ENCODE measurements around the gene PCDHA6.
"Not testable (repeated sequence)": the region's sequence is repeated elsewhere in the genome, so short reads cannot be mapped to it uniquely, and the experiment has no call there.

Gene PCDHA6

DNA sequence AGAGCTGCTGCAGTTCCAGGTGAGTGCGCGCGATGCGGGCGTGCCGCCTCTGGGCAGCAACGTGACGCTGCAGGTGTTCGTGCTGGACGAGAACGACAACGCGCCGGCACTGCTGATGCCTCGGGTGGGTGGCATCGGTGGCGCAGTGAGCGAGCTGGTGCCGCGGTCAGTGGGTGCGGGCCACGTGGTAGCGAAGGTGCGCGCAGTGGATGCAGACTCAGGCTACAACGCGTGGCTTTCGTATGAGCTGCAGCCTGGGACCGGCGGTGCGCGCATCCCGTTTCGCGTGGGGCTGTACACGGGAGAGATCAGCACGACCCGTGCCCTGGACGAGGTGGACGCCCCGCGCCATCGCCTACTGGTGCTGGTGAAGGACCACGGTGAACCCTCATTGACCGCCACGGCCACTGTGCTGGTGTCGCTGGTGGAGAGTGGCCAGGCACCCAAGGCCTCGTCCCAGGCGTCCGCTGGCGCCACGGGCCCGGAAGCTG is 24.9 kb upstream of the PCDHA6 start:
- Mint-ChIP-seq H3K27me3 (peaks cover 2% of the 10 kb centered on the region), H3K36me3 (peaks cover 1% of the 10 kb centered on the region), H3K4me1 (no peaks in the 10 kb centered on the region), H3K9me3 (peaks cover 9% of the 10 kb centered on the region), H3K4me3 (no peak overlapping the region), H3K27ac (no peak overlapping the region)
- DNase-seq (ENCODE audit: low spot score in 2 of 2) (no peak), ATAC-seq (ENCODE audit: low read depth) (no peak)

DNA sequence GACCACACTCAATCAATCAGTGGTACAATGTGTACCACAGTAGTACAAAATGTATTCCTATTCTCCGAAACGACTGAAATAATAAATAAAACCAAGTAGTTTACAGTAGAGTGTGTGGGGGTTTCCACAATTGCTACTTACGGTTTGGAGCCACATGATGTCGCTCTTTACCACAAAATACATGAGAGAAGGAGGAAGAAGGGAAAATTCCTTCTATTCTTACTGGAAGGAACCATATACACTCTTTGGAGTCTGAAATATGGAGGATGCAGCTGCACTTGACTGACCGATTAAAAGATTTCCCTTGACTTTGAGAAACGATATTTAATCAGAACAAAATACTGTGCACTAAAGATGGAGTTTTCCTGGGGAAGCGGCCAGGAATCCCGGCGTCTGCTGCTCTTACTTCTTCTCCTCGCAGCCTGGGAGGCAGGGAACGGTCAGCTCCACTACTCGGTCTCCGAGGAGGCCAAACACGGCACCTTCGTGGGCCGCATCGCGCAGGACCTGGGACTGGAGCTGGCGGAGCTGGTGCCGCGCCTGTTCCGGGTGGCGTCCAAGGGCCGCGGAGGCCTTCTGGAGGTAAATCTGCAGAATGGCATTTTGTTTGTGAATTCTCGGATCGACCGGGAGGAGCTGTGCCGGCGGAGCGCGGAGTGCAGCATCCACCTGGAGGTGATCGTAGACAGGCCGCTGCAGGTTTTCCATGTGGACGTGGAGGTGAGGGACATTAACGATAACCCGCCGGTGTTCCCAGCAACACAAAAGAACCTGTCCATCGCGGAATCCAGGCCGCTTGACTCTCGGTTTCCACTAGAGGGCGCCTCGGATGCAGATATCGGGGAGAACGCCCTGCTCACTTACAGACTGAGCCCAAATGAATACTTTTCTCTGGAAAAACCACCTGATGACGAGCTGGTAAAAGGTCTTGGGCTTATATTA is 20.7 kb upstream of the PCDHA6 start, which contains the start of gene PCDHA4:
PCDHA4 (plus strand) TSS at position 235 of the 942 bp plus-strand sequence.
- Mint-ChIP-seq H3K4me1 (no peaks in the 10 kb centered on the region), H3K4me3 (peak within 1 kb of the TSS; percentile 27), H3K27ac (no peak within 1 kb of the TSS), H3K27me3 (peaks cover 2% of the 10 kb centered on the region), H3K36me3 (no peaks in the 10 kb centered on the region), H3K9me3 (peaks cover 9% of the 10 kb centered on the region)
- ATAC-seq (ENCODE audit: low read depth) (no peak), DNase-seq (ENCODE audit: low spot score in 2 of 2) (no peak)

DNA sequence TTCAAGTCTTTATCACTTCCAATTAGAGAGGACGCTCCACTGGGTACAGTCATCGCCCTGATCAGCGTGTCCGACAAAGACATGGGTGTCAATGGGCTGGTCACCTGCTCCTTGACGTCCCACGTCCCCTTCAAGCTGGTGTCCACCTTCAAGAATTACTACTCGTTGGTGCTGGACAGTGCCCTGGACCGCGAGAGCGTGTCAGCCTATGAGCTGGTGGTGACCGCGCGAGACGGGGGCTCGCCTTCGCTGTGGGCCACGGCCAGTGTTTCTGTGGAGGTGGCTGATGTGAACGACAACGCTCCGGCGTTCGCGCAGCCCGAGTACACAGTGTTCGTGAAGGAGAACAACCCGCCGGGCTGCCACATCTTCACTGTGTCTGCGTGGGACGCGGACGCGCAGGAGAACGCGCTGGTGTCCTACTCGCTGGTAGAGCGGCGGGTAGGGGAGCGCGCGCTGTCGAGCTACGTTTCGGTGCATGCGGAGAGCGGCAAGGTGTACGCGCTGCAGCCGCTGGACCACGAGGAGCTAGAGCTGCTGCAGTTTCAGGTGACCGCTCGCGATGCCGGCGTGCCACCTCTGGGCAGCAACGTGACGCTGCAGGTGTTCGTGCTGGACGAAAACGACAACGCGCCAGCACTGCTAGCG is 19.4 kb upstream of the PCDHA6 start:
- H3K4me3 Mint-ChIP-seq, H3K27me3 Mint-ChIP-seq: not testable (repeated sequence)

DNA sequence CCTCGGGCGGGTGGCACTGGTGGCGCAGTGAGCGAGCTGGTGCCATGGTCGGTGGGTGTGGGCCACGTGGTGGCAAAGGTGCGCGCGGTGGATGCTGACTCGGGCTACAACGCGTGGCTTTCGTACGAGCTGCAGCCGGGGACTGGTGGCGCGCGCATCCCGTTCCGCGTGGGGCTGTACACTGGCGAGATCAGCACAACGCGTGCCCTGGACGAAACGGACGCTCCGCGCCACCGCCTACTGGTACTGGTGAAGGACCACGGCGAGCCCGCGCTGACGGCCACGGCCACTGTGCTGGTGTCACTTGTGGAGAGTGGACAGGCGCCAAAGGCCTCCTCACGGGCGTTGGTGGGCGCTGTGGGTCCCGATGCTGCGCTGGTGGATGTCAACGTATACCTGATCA is 18.9 kb upstream of the PCDHA6 start:
- Mint-ChIP-seq H3K4me1 (no peaks in the 10 kb centered on the region), H3K36me3 (peaks cover 3% of the 10 kb centered on the region), H3K4me3 (no peak overlapping the region), H3K27me3 (peaks cover 2% of the 10 kb centered on the region), H3K27ac (no peak overlapping the region), H3K9me3 (peaks cover 12% of the 10 kb centered on the region)
- no peak for DNase-seq (ENCODE audit: low spot score in 2 of 2)
- ATAC-seq (ENCODE audit: low read depth) = no peak

More for the DNA sequence above, 19.4 kb upstream of the PCDHA6 start:
- not testable (repeated sequence) for H3K27ac Mint-ChIP-seq; H3K4me1 Mint-ChIP-seq; DNase-seq (ENCODE audit: low spot score in 2 of 2); ATAC-seq (ENCODE audit: low read depth); H3K36me3 Mint-ChIP-seq
- peaks cover 13% of the 10 kb centered on the region for H3K9me3 Mint-ChIP-seq

DNA sequence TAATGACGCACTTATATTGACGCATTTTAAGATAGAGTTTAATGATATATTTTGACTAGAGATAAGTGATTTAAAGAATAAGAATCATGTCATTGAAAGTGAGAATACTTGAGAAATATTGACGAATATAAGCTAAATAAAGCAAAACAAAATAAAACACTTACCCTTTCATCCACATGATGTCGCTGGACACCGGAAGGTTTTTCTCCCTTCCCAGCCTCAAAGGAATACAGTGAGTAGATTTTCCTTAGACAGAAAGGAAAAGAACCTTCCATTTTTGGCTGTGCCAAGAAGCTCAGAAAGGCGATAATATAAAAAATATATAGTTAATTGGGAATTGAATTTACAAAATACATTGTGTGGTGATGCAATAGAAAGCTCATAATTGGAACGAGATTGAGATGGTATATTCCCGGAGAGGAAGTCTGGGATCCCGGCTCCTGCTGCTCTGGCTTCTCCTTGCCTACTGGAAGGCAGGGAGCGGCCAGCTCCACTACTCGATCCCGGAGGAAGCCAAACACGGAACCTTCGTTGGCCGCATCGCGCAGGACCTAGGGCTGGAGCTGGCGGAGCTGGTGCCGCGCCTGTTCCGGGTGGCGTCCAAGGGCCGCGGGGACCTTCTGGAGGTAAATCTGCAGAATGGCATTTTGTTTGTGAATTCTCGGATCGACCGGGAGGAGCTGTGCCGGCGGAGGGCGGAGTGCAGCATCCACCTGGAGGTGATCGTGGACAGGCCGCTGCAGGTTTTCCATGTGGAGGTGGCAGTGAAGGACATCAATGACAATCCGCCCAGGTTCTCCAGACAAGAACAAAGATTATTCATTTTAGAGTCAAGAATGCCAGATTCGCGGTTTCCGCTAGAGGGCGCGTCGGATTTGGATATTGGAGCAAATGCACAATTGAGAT is 6.1 kb upstream of the PCDHA6 start, which contains the start of gene PCDHA5:
PCDHA5 (plus strand) TSS at position 239 of the 906 bp plus-strand sequence.
- Mint-ChIP-seq H3K36me3 (no peaks in the 10 kb centered on the region), H3K27me3 (peaks cover 3% of the 10 kb centered on the region), H3K4me3 (no peak within 1 kb of the TSS), H3K9me3 (peaks cover 2% of the 10 kb centered on the region), H3K4me1 (no peaks in the 10 kb centered on the region), H3K27ac (no peak within 1 kb of the TSS)
- no peak for ATAC-seq (ENCODE audit: low read depth)
- DNase-seq (ENCODE audit: low spot score in 2 of 2) = no peak

DNA sequence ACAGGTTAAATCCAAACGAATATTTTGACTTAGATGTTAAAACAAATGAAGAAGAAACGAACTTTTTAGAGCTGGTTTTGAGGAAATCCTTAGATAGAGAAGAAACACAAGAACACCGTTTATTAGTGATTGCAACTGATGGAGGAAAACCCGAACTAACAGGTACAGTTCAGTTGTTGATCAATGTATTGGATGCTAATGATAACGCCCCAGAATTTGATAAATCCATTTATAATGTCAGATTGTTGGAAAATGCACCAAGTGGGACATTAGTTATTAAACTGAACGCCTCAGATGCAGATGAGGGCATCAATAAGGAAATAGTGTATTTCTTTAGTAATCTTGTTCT is 5.5 kb upstream of the PCDHA6 start:
- no peak overlapping the region for H3K4me3 Mint-ChIP-seq
- ATAC-seq (ENCODE audit: low read depth) (no peak), DNase-seq (ENCODE audit: low spot score in 2 of 2) (no peak)
- no peaks in the 10 kb centered on the region for H3K36me3 Mint-ChIP-seq
- no peaks in the 10 kb centered on the region for H3K4me1 Mint-ChIP-seq
- no peak overlapping the region for H3K27ac Mint-ChIP-seq
- peaks cover 5% of the 10 kb centered on the region for H3K27me3 Mint-ChIP-seq
- H3K9me3 Mint-ChIP-seq = peaks cover 4% of the 10 kb centered on the region

DNA sequence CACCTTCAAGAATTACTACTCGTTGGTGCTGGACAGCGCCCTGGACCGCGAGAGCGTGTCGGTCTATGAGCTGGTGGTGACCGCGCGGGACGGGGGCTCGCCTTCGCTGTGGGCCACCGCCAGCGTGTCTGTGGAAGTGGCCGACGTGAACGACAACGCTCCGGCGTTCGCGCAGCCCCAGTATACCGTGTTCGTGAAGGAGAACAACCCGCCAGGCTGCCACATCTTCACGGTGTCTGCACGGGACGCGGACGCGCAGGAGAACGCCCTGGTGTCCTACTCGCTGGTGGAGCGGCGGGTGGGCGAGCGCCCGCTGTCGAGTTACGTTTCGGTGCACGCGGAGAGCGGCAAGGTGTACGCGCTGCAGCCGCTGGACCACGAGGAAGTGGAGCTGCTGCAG is 4.8 kb upstream of the PCDHA6 start:
- H3K4me1 Mint-ChIP-seq; H3K27ac Mint-ChIP-seq; DNase-seq (ENCODE audit: low spot score in 2 of 2); H3K9me3 Mint-ChIP-seq; H3K36me3 Mint-ChIP-seq; H3K4me3 Mint-ChIP-seq; ATAC-seq (ENCODE audit: low read depth); H3K27me3 Mint-ChIP-seq: not testable (repeated sequence)

DNA sequence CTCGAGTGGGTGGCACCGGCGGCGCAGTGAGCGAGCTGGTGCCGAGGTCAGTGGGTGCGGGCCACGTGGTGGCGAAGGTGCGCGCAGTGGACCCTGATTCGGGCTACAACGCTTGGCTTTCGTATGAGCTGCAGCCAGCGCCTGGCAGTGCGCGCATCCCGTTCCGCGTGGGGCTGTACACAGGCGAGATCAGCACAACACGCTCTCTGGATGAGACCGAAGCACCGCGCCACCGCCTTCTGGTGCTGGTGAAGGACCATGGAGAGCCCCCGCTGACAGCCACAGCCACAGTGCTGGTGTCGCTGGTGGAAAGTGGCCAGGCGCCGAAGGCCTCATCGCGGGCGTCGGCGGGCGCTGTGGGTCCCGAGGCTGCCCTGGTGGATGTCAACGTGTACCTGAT is 4.3 kb upstream of the PCDHA6 start:
- DNase-seq (ENCODE audit: low spot score in 2 of 2) (no peak), ATAC-seq (ENCODE audit: low read depth) (no peak)
- no peaks in the 10 kb centered on the region for H3K36me3 Mint-ChIP-seq
- peaks cover 4% of the 10 kb centered on the region for H3K9me3 Mint-ChIP-seq
- H3K27ac Mint-ChIP-seq = no peak overlapping the region
- no peaks in the 10 kb centered on the region for H3K4me1 Mint-ChIP-seq
- H3K4me3 Mint-ChIP-seq = no peak overlapping the region
- peaks cover 4% of the 10 kb centered on the region for H3K27me3 Mint-ChIP-seq

DNA sequence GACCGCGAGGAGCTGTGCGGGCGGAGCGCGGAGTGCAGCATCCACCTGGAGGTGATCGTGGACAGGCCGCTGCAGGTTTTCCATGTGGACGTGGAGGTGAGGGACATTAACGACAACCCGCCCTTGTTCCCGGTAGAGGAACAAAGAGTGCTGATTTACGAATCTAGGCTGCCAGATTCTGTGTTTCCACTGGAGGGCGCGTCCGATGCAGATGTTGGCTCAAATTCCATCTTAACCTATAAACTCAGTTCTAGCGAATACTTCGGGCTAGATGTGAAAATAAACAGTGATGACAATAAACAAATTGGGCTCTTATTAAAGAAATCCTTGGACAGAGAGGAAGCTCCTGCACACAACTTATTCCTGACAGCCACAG is 590 bp downstream of the PCDHA6 start:
- H3K4me1 Mint-ChIP-seq = no peaks in the 10 kb centered on the region
- no peak for DNase-seq (ENCODE audit: low spot score in 2 of 2)
- ATAC-seq (ENCODE audit: low read depth) = no peak
- H3K9me3 Mint-ChIP-seq = peaks cover 7% of the 10 kb centered on the region
- H3K4me3 Mint-ChIP-seq = no peak overlapping the region
- no peaks in the 10 kb centered on the region for H3K36me3 Mint-ChIP-seq
- H3K27me3 Mint-ChIP-seq = peaks cover 9% of the 10 kb centered on the region
- no peak overlapping the region for H3K27ac Mint-ChIP-seq

DNA sequence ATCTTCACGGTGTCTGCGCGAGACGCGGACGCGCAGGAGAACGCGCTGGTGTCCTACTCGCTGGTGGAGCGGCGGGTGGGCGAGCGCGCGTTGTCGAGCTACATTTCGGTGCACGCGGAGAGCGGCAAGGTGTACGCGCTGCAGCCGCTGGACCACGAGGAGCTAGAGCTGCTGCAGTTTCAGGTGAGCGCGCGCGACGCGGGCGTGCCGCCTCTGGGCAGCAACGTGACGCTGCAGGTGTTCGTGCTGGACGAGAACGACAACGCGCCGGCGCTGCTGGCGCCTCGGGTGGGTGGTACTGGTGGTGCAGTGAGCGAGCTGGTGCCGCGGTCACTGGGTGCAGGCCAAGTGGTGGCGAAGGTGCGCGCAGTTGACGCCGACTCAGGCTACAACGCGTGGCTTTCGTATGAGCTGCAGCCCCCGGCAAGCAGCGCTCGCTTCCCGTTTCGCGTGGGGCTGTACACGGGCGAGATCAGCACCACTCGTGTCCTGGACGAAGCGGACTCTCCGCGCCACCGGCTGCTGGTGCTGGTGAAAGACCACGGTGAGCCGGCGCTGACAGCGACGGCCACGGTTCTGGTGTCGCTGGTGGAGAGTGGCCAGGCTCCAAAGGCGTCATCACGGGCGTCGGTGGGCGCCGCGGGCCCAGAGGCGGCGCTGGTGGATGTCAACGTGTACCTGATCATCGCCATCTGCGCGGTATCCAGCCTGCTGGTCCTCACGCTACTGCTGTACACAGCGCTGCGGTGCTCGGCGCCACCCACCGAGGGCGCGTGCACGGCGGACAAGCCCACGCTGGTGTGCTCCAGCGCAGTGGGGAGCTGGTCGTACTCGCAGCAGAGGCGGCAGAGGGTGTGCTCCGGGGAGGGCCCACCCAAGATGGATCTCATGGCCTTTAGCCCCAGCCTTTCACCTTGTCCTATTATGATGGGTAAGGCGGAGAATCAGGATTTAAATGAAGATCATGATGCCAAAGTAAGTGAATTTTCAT is 2.0 kb downstream of the PCDHA6 start:
- not testable (repeated sequence) for DNase-seq (ENCODE audit: low spot score in 2 of 2); H3K4me3 Mint-ChIP-seq; H3K27ac Mint-ChIP-seq; ATAC-seq (ENCODE audit: low read depth); H3K9me3 Mint-ChIP-seq; H3K4me1 Mint-ChIP-seq; H3K36me3 Mint-ChIP-seq
- peaks cover 10% of the 10 kb centered on the region for H3K27me3 Mint-ChIP-seq

DNA sequence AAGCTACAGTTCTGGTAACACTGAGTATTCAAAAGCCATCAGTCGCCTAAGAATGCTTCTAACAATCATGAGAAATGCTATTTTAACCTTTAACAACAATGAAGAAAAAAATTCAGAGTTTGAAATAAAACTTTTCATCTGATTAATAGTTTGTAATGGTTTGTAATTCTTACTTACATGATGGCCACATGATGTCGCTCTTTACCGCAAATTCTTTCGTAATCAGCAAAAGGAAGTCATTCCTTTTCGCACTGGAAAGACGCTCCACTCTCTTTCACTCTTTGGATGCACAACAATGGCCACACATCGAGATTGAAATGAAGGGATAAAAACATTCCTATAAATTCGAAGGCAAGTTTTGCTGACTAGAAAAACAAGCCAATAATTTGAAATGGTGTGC is 6.2 kb downstream of the PCDHA6 start, which contains the start of gene PCDHA7:
PCDHA7 (plus strand) TSS at position 277 of the 400 bp plus-strand sequence; CDS start at position 392, 115 bp downstream.
- Mint-ChIP-seq H3K27me3 (peaks cover 8% of the 10 kb centered on the region), H3K27ac (no peak within 1 kb of the TSS), H3K9me3 (peaks cover 6% of the 10 kb centered on the region), H3K4me3 (no peak within 1 kb of the TSS), H3K4me1 (no peaks in the 10 kb centered on the region), H3K36me3 (peaks cover 2% of the 10 kb centered on the region)
- ATAC-seq (ENCODE audit: low read depth) (no peak), DNase-seq (ENCODE audit: low spot score in 2 of 2) (no peak)

DNA sequence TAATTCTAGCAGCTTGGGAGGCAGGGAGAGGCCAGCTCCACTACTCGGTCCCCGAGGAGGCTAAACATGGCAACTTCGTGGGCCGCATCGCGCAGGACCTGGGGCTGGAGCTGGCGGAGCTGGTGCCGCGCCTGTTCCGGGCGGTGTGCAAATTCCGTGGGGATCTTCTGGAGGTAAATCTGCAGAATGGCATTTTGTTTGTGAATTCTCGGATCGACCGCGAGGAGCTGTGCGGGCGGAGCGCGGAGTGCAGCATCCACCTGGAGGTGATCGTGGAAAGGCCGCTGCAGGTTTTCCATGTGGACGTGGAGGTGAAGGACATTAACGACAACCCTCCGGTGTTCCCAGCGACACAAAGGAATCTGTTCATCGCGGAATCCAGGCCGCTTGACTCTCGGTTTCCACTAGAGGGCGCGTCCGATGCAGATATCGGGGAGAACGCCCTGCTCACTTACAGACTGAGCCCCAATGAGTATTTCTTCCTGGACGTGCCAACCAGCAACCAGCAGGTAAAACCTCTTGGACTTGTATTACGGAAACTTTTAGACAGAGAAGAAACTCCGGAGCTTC is 6.8 kb downstream of the PCDHA6 start:
- H3K4me3 Mint-ChIP-seq; H3K9me3 Mint-ChIP-seq; DNase-seq (ENCODE audit: low spot score in 2 of 2); H3K27ac Mint-ChIP-seq; H3K27me3 Mint-ChIP-seq; ATAC-seq (ENCODE audit: low read depth); H3K36me3 Mint-ChIP-seq; H3K4me1 Mint-ChIP-seq: not testable (repeated sequence)
